Gastrocnemius medialis (tissue), 4 donors: ENCODE results near the gene GTPBP2. TPM values are rescaled to one million over a fixed set of nuclear protein-coding genes. Genes with fewer than 3 reads are reported as not detected.

ENCODE experiments used
- ATAC-seq, 2 donors: fragments of 150-250 bp; one replicate each; pipeline ENCODE4 v1.9.1; 2016
- DNase-seq, 2 donors: peaks; one replicate each; pipeline ENCODE4 v3.0.0-alpha.2; 2019
- H3K27ac ChIP-seq, 4 donors: fragments of 200-600 bp; sonication (generic); 1 replicate in 1 of 4; 2 replicates in 3 of 4; pipeline ENCODE4 v1.5.1; 2016 to 2018; ENCODE audit warnings: mild to moderate bottlenecking in 2 of 4, moderate library complexity in 1 of 4
- H3K27me3 ChIP-seq, 3 donors: fragments of 200-600 bp; sonication (generic) in 2 of 3; 1 replicate in 1 of 3; 2 replicates in 2 of 3; pipeline versions ENCODE4 v1.5.1 to v1.6.0; 2016 to 2019; ENCODE audit warnings: mild to moderate bottlenecking in 1 of 3, moderate library complexity in 1 of 3
- H3K36me3 ChIP-seq, 2 donors: fragments of 200-600 bp; sonication (generic) in 1 of 2; one replicate each; pipeline ENCODE4 v1.5.1; 2017 to 2018
- H3K4me1 ChIP-seq, 2 donors: fragments of 200-600 bp; sonication (generic) in 1 of 2; one replicate each; pipeline ENCODE4 v1.5.1; 2016 to 2017; ENCODE audit warnings: mild to moderate bottlenecking in 2 of 2
- H3K4me3 ChIP-seq, 4 donors: fragments of 200-600 bp; sonication (generic) in 3 of 4; 1 replicate in 1 of 4; 2 replicates in 3 of 4; pipeline ENCODE4 v1.5.1; 2016 to 2019; ENCODE audit warnings: mild to moderate bottlenecking in 2 of 4
- H3K9me3 ChIP-seq, 3 donors: fragments of 200-600 bp; sonication (generic) in 2 of 3; 1 replicate in 1 of 3; 2 replicates in 2 of 3; pipeline ENCODE4 v1.5.1; 2016 to 2019
- CTCF ChIP-seq, 5 experiments: fragments of 450-650 bp in 3 of 5; fragments of 200-600 bp in 2 of 5; sonication (generic) in 2 of 5; IDR thresholded peaks in 4 of 5; conservative IDR thresholded peaks in 1 of 5; 1 replicate in 4 of 5; 2 replicates in 1 of 5; pipeline ENCODE4 v1.5.1; 2016 to 2019; ENCODE audit warnings: antibody characterized with exemption in 5 of 5, mild to moderate bottlenecking in 3 of 5, moderate library complexity in 3 of 5
- POLR2A ChIP-seq, 2 donors: fragments of 450-650 bp; IDR thresholded peaks; one replicate each; pipeline ENCODE4 v1.6.1; 2017; ENCODE audit warnings: antibody characterized with exemption in 2 of 2, mild to moderate bottlenecking in 2 of 2, moderate library complexity in 2 of 2
- in situ Hi-C, 4 donors: fragments of 200-750 bp; cut with MboI; loops; one replicate each; pipeline versions ENCODE4 v1.15.0 to v1.8.0; 2017; ENCODE audit warnings: low sequenced_read_pairs in 4 of 4
- intact Hi-C: fragments of 100-400 bp; cut with DNase I; formaldehyde crosslinking; loops from one replicate; pipeline ENCODE4 v1.15.1; 2023; ENCODE audit warnings: low total_unique reads
- total RNA-seq, 4 donors: library from RNA; depleted of rRNA; stranded (reverse); fragments of >200 nt; gene quantifications; one replicate each; pipeline versions ENCODE4 v1.1.0 to v1.2.3, GENCODE V29; 2016

GTPBP2 gene
- total RNA-seq, 4 donors from 2014 or later: 25.0 to 39.4 (median 27.1) TPM

GRCh38 chr6:43578748-43579147 is 50.3 kb downstream of the GTPBP2 start:
- H3K4me3 ChIP-seq: no peak overlapping the region
- H3K27ac ChIP-seq: no peak overlapping the region
- no peaks in the 10 kb centered on the region for H3K9me3 ChIP-seq
- in situ Hi-C loops: no loop called here
- ATAC-seq (no peak), DNase-seq (no peak)
- intact Hi-C loops: loop anchor here (5.0 kb wide), 1 partner anchor 406 kb away; the partner anchor contains the start of gene SRF
- peaks cover 0 to 17% of the 10 kb centered on the region in 2 donors for H3K36me3 ChIP-seq
- TF ChIP-seq POLR2A (IDR thresholded peaks at IDR 0.05) (no peak), CTCF (IDR thresholded peaks at IDR 0.05 in 4 of 5, conservative IDR thresholded peaks at IDR 0.05 in 1 of 5) (no peak)
- H3K4me1 ChIP-seq: peaks cover 26 to 37% of the 10 kb centered on the region in 2 donors
- H3K27me3 ChIP-seq: no peaks in the 10 kb centered on the region

- in situ Hi-C loops (no loop called here), intact Hi-C loops (loop anchor here (2.0 to 5.0 kb wide), 2 partner anchors 207 to 404 kb away; partner anchors contain the start of genes SRF and ZNF318)
- DNase-seq (peak; percentile 85 to 92), ATAC-seq (peak; percentile 90 to 92)
- Histone ChIP-seq H3K4me3 (peak within 1 kb of the TSS; percentile 77 to 94 (median 83)), H3K9me3 (no peaks in the 10 kb centered on the region), H3K4me1 (peaks cover 26 to 37% of the 10 kb centered on the region in 2 donors), H3K36me3 (peaks cover 0 to 25% of the 10 kb centered on the region in 2 donors), H3K27me3 (no peaks in the 10 kb centered on the region), H3K27ac (peak within 1 kb of the TSS; percentile 84 to 94 (median 89))
- TF ChIP-seq POLR2A (IDR thresholded peaks at IDR 0.05) (peak; percentile 98), CTCF (IDR thresholded peaks at IDR 0.05 in 4 of 5, conservative IDR thresholded peaks at IDR 0.05 in 1 of 5) (no peak)
Measured at GRCh38 chr6:43575772-43576551, 53.1 kb downstream of the GTPBP2 start, which contains the start of the genes POLH and XPO5. Gene POLH, plus strand, starts transcription at chr6:43576185. Its CDS starts 6,135 bp downstream, at chr6:43582320. Gene XPO5, minus strand, starts transcription at chr6:43576038. Its CDS starts 174 bp downstream, at chr6:43575864.

GRCh38 chr6:43575105-43575771 is 53.8 kb downstream of the GTPBP2 start:
- peaks cover 26 to 37% of the 10 kb centered on the region in 2 donors for H3K4me1 ChIP-seq

GRCh38 chr6:43572015-43572414 is 57.0 kb downstream of the GTPBP2 start:
- ATAC-seq (no peak), DNase-seq (no peak)
- intact Hi-C loops (no loop called here), in situ Hi-C loops (loop anchor here in 2 of 4 donors (25.0 kb wide), 1 partner anchor 935 kb away; no protein-coding TSS in a partner anchor)
- no peaks in the 10 kb centered on the region for H3K9me3 ChIP-seq
- no peak overlapping the region for H3K27ac ChIP-seq
- TF ChIP-seq POLR2A (IDR thresholded peaks at IDR 0.05) (no peak), CTCF (IDR thresholded peaks at IDR 0.05 in 4 of 5, conservative IDR thresholded peaks at IDR 0.05 in 1 of 5) (no peak)
- H3K4me1 ChIP-seq: peaks cover 14 to 15% of the 10 kb centered on the region in 2 donors
- peaks cover 0 to 62% of the 10 kb centered on the region in 2 donors for H3K36me3 ChIP-seq
- no peaks in the 10 kb centered on the region for H3K27me3 ChIP-seq
- H3K4me3 ChIP-seq: no peak overlapping the region

More at GRCh38 chr6:43575105-43575771, 53.8 kb downstream of the GTPBP2 start:
- Histone ChIP-seq H3K4me3 (peak overlapping the region; percentile 77 to 94 (median 83)), H3K27ac (peak overlapping the region; percentile 84 to 94 (median 89)), H3K36me3 (peaks cover 0 to 32% of the 10 kb centered on the region in 2 donors), H3K27me3 (no peaks in the 10 kb centered on the region), H3K9me3 (no peaks in the 10 kb centered on the region)
- DNase-seq (no peak), ATAC-seq (peak; percentile 45 to 48)
- in situ Hi-C loops (no loop called here), intact Hi-C loops (loop anchor here (5.0 kb wide), 1 partner anchor 403 kb away; the partner anchor contains the start of gene SRF)
- TF ChIP-seq CTCF (IDR thresholded peaks at IDR 0.05 in 4 of 5, conservative IDR thresholded peaks at IDR 0.05 in 1 of 5): no peak
- no peak for TF ChIP-seq POLR2A (IDR thresholded peaks at IDR 0.05)
